ENCODE results near the gene SNX8.

Gene SNX8

DNA sequence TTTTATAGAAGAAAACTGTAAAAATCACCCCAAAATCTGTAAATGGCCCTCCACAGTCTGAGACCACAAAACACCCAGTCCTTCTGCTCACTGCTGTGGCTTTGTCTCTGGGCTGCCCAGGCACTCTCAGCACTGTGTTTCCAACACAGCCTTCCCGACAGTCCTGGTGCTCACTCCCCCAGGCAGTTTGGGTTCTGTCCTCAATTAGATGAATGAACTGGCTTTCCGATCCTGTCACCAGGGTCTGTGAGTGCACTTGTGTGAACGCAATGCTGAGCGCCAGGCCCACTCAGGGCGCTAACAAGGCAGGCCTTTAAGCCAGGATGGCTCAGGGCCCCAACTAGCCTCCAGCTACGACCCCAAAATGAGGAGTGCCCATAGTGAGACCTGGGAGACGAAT is 84.8 kb downstream of the SNX8 start:
- DNase-seq (ENCODE audit: low read depth): no peak

DNA sequence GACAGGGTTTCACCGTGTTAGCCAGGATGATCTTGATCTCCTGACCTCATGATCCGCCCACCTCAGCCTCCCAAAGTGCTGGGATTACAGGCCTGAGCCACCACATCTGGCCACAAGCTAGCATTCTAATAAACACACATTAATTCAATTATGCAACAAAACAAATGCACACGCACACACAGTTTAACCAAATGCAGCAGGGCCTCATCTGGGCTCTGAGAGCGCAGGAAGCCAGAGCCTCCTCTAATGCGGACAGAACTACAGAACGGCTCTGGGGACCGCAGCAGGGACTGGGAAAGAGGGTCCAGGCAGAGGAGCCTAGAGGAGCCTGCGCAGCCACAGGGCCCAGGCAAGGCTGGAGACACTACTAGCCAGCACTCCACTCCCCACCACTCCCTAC is 85.3 kb downstream of the SNX8 start:
- no peak for DNase-seq (ENCODE audit: low read depth)
- TF ChIP-seq, protein P1, sequence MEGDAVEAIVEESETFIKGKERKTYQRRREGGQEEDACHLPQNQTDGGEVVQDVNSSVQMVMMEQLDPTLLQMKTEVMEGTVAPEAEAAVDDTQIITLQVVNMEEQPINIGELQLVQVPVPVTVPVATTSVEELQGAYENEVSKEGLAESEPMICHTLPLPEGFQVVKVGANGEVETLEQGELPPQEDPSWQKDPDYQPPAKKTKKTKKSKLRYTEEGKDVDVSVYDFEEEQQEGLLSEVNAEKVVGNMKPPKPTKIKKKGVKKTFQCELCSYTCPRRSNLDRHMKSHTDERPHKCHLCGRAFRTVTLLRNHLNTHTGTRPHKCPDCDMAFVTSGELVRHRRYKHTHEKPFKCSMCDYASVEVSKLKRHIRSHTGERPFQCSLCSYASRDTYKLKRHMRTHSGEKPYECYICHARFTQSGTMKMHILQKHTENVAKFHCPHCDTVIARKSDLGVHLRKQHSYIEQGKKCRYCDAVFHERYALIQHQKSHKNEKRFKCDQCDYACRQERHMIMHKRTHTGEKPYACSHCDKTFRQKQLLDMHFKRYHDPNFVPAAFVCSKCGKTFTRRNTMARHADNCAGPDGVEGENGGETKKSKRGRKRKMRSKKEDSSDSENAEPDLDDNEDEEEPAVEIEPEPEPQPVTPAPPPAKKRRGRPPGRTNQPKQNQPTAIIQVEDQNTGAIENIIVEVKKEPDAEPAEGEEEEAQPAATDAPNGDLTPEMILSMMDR (IDR thresholded peaks at IDR 0.05; ENCODE audit: insufficient read depth, low read depth, low read length, missing control alignments): no peak
- no peak overlapping the region for H3K4me3 ChIP-seq (ENCODE audit: low read length)

More for the DNA sequence above, 84.8 kb downstream of the SNX8 start:
- H3K4me3 ChIP-seq (ENCODE audit: low read length): no peak overlapping the region
- TF ChIP-seq, protein P1 (IDR thresholded peaks at IDR 0.05; ENCODE audit: insufficient read depth, low read depth, low read length, missing control alignments): no peak

DNA sequence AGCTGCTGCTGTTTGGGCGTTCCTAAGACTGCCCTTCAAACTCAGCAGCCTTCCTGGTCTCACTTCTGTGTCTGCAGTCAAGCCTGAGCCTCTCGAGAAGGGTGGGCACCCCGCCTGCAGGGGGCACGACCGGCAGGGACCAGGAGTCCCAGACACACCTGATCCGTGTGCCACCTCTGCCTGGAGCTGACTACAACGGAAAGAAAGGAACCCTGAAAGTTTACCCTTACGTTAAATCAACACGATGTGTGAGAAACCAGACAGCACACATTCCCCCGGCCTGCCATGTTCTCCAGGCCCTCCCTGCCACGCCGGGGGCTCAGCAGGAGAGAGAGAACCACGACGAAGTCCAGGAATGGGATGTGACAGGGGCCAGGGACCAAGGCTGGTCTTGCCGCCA is 86.5 kb downstream of the SNX8 start:
- TF ChIP-seq, protein P1 (IDR thresholded peaks at IDR 0.05; ENCODE audit: insufficient read depth, low read depth, low read length, missing control alignments): no peak

GRCh38 chr7:2225830-2226229 is 88.4 kb downstream of the SNX8 start:
- DNase-seq (ENCODE audit: low read depth): no peak
- TF ChIP-seq, protein P1 (IDR thresholded peaks at IDR 0.05; ENCODE audit: insufficient read depth, low read depth, low read length, missing control alignments): no peak
- no peak overlapping the region for H3K4me3 ChIP-seq (ENCODE audit: low read length)

More for the DNA sequence above, 86.5 kb downstream of the SNX8 start:
- DNase-seq (ENCODE audit: low read depth): no peak
- no peak overlapping the region for H3K4me3 ChIP-seq (ENCODE audit: low read length)

GRCh38 chr7:2225336-2225735 is 88.9 kb downstream of the SNX8 start:
- H3K4me3 ChIP-seq (ENCODE audit: low read length): no peak overlapping the region
- TF ChIP-seq, protein P1 (IDR thresholded peaks at IDR 0.05; ENCODE audit: insufficient read depth, low read depth, low read length, missing control alignments): no peak
- DNase-seq (ENCODE audit: low read depth): peak; percentile 93

GRCh38 chr7:2224934-2225333 is 89.3 kb downstream of the SNX8 start:
- TF ChIP-seq, protein P1 (IDR thresholded peaks at IDR 0.05; ENCODE audit: insufficient read depth, low read depth, low read length, missing control alignments): no peak
- peak; percentile 71 for DNase-seq (ENCODE audit: low read depth)
- no peak overlapping the region for H3K4me3 ChIP-seq (ENCODE audit: low read length)

GRCh38 chr7:2224491-2224928 is 89.7 kb downstream of the SNX8 start:
- H3K4me3 ChIP-seq (ENCODE audit: low read length): no peak overlapping the region
- DNase-seq (ENCODE audit: low read depth): no peak
- TF ChIP-seq, protein P1 (IDR thresholded peaks at IDR 0.05; ENCODE audit: insufficient read depth, low read depth, low read length, missing control alignments): no peak
